OCI-LY3 (cell line): ENCODE data around the gene HTR3A.

Experiments
- CTCF ChIP-seq: fragments of 200-600, 300-600 bp; sonication (generic); IDR thresholded peaks from 2 replicates; pipeline ENCODE4 v1.5.1; 2014; ENCODE audit warnings: antibody characterized with exemption, low read length, low read depth
- EZH2phosphoT487 ChIP-seq: fragments of 200-600 bp; shearing (Covaris generic); IDR thresholded peaks from 2 replicates; pipeline ENCODE4 v1.6.1; 2018; ENCODE audit warnings: antibody characterized with exemption, mixed run types, low read depth

DNA sequence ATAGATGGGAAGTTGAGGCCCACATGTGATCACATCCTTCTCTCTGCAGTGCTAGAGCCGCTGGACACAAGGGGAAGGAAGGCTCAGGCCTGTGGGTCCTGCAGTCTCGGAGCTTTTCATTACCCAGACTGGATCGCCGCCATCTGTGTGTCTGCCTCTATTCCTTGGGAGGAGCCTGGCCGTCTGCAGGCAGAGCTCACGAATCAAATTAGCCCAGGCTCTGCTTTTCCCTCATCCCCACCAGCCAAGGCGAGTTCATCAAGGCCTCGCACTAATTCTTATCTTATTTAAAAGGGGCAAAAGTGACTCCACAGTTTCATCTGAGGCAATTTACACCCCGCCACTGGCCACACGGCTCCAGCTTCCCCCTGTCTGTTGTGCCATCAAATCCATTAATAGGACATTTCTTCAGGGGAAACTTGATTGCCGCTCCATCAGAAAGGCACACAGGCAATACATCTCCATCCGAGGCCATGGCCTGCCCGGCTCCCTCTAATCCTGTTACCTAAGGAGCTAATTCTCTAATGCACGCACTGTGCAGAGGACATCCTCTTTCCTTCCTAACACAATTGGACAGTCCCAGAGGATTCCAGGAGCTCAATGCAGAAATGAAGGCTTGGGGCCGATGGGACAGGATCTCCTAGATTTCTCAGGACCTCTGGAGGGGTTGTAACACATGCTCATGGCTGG is 3.3 kb upstream of the HTR3A start:
- TF ChIP-seq CTCF (no peak), EZH2phosphoT487 (no peak)
